HG02840 (cell line): Measurements from ENCODE around the gene SUCLG2.

Experiments used
- ATAC-seq: cut with Tn5 transposase; IDR thresholded peaks from one replicate; pipeline ENCODE4 v1.9.1; 2021; ENCODE audit warnings: mild to moderate bottlenecking, moderate library complexity, moderate number of reproducible peaks; ENCODE audit not compliant: unreplicated experiment, low FRiP score

SUCLG2 gene

DNA sequence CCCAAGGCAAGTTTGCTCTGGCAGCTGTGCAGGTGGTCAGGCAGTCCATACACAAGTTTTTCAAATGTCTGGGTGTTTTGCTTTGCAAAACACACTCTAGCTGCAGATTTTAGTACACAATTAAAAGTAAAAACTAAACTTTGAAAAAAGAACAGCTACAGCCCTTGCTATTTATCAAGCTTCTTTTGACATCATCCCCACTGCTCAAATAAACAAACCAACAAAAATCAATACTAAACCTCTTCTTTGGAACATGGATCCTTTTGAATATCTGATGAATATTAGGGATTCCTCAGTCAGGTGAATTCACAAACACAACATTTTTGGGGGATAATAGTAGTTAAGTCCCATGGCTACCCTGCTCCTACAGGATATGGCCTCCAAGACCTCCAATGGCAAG, 249.2 kb downstream of the SUCLG2 start:
- ATAC-seq, result no peak

- no peak for ATAC-seq
These were observed 251.5 kb downstream of the SUCLG2 start for GRCh38 chr3:67402873-67403272.

DNA sequence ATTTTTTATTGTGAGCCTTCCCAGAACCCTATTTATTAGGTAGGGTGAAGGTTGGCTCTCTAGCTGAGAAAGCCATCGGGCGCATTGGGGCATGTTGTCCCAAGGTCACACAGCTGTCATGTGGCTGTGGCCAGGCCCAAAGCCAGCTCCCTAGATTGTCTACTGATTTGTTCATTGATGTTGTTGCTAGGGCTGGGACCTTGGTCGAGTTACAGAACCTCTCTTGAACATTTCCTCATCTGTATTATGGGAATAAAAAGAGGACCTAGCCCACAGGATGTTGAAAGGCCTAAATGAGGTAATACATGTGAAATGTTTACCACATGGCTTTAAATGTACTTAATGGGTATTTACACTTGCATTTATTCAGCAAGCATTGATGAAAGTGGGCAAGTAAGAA, 252.5 kb downstream of the SUCLG2 start:
- no peak for ATAC-seq

GRCh38 chr3:67400476-67400875, 253.9 kb downstream of the SUCLG2 start:
- ATAC-seq, result no peak

DNA sequence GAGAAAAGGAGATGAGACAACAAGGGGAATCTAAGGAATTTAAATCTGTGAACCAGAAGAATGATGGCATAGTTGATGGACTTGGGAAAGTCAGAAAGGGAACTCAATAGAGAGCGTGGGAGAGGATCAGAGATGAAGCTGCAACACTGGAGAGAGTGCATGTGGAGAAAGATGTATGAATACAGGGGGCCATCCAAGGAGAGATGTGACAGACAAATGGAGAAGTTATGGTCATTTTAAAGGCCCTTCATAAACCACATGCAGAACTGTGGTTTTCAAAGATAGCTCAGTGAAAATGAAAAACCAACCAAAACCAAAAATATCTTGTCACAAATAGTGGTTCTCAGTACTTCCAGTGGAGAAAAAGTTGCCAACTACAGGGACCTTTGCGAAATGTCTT, 265.2 kb downstream of the SUCLG2 start:
- ATAC-seq, result peak; percentile 71

GRCh38 chr3:67388738-67389137, 265.7 kb downstream of the SUCLG2 start:
- ATAC-seq, result no peak

DNA sequence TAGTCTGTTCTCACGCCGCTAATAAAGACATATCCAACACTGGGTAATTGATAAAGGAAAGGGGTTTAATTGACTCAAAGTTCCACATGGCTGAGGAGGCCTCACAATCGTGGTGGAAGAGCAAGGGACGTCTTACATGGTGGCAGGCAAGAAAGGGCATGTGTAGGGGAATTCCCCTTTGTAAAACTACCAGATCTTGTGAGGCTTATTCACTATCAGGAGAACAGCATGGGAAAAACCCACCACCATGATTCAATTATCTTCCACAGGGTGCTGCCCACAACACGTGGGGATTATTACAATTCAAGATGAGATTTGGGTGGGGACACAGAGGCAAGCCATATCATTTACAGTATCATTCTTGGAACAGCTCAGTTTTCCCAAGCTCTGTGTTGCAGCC, 268.0 kb downstream of the SUCLG2 start:
- ATAC-seq, result no peak

DNA sequence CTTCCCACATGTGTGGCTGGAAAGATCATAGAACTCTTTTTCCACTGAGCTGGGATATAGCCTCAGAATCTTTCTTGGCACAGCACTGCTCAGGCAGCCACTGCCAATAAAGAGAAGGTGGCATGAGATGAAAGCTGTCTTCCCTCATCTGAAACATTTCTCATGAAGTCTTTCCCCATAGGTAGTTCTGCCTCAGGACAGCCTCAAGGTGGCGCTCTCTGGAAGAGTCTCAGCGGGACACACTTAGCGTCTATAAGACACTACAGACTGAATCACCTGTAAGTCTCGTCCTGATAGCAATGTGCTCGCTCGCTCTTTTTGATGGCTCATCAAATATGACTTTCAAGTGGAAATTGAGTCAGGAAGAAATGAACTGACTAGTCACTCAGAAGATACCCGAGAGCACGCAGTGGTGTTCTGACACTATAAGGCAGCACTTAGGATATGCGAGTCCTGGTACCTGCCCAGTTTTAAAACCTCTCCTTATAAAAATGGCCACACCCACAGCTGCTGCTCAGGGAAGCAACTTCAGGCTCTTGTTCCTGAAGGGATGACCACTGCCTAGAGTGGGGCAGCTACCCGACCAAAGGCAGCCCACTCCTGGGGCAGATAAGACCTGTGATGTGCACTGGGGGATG, 269.5 kb downstream of the SUCLG2 start:
- no peak for ATAC-seq

DNA sequence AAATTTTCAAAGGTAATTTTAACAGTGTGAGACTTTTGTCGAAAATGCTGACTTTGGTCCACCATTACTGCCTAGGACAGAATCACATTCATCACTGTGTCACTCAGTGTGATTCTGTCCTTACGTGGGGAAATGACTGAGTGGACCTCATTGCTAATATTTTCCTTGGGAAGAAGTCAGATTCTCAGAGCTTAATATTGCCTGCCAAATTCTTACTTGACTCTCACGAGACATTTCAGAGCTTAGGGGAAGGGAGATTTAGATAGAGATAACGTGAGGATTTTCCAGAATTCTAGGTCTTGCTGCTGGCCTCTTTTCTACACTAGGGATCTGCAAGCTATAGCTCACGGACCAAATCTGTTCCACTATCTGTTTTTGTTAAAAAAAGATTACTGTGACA, 270.4 kb downstream of the SUCLG2 start:
- ATAC-seq, result no peak

DNA sequence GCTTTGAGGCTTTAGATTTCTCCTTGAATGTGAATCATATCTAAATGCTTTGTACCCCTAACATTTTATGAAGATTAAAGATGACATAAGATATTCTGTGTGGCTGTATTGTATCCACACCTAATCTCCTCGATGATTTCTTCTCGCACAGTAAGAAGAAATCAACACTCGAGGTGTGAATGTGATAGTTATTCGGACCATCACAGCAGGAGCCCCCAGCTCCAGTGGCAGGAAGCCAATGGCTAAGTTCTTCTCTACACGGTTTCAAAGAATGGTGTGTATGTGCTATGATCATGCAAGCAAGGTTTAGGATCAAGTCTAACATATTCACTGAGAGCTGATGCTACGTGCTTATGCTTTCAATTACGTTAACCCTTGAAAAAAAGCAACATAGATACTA, 271.0 kb downstream of the SUCLG2 start:
- ATAC-seq, result no peak

- ATAC-seq, result no peak
These were observed 271.9 kb downstream of the SUCLG2 start for GRCh38 chr3:67382536-67382935.

- no peak for ATAC-seq
These were observed 272.6 kb downstream of the SUCLG2 start for GRCh38 chr3:67381667-67382272.

GRCh38 chr3:67380118-67380517, 274.3 kb downstream of the SUCLG2 start:
- no peak for ATAC-seq

DNA sequence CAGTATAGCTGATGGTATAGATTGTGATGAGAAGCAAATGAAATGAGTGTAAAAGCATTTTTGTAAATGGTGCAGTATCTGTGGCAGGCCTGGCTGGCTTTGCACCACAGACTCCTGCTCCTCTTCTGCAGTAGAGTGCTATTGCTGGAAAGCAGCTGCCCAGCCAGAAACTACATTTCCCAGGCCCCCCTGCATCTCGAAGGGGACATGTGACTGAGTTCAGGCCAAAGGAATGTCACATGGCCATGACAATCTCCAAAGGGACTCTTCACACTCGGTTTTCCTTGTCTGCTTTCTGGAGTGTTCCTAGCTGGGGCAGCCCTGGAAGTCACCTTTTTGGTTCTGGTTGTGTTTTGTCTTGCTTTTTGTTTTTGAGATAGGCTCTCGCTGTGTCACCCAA, 277.1 kb downstream of the SUCLG2 start:
- no peak for ATAC-seq

DNA sequence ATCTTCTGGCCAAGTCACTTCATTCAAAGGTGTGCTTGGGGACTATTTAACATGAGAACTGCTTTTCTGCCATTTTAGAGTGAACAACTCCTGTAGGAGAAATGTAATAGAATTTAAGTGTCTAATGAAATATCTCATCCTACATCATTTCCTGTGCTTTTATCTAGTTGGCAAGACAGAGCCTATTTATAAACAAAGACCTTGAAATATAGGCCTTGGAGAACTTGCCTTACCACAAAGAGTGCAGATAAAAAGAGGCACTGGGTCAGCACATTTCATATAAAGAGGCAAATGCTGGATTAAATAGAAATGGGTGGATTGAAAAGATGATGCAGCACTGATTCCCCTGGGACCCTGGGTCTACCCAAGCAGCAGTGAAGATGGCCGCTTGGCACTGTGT, 278.0 kb downstream of the SUCLG2 start:
- ATAC-seq, result no peak

DNA sequence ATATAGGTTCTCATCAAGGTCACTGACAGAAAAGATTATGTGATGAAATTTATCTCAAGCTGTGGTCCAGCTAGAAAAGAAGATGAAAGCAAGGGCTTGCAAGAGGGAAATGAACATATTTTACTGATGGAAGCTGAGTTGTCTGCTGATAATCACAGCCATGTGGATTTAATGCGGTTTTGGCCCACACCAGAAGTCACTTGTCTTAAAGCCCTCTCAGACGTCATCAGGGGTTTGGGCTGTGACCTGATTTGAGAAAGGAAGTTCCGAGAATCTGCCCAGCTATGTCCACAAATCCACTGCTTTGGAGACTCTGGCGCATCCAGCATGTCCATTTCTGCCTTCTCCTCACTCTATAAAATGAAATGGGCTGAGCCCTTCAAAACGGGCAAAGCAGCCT, 278.4 kb downstream of the SUCLG2 start:
- no peak for ATAC-seq

GRCh38 chr3:67362686-67363085, 291.7 kb downstream of the SUCLG2 start:
- ATAC-seq, result no peak

DNA sequence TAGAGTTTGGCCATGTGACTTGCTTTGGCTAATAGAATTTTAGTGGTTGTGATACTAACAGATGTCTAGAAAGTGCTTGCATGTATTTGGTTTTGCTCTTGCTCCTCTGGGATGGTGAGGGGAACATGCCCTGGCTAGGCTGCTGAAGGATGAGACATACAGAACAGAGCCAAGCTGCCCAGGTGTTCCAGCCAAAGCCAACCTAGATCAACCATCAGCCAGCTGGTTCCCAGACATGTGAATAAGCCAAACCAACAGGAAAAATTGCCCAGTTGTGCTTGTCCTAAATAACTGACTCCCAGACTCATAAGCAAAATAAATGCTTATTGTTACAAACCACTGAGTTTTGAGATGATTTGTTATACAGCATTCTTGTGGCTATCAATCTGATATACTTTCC, 292.6 kb downstream of the SUCLG2 start:
- no peak for ATAC-seq

GRCh38 chr3:67361323-67361722, 293.1 kb downstream of the SUCLG2 start:
- ATAC-seq, result no peak

GRCh38 chr3:67357610-67358458, 296.6 kb downstream of the SUCLG2 start:
- ATAC-seq, result no peak

GRCh38 chr3:67349551-67350174, 304.7 kb downstream of the SUCLG2 start:
- ATAC-seq, result peak; percentile 72
